OCI-LY1 (cell line): Measurements from ENCODE around the gene CHRNB4.

Experiments
- CTCF ChIP-seq: fragments of 200-600 bp; sonication (generic), shearing (Covaris generic); IDR thresholded peaks from 2 replicates; pipeline ENCODE4 v1.5.1; 2017; ENCODE audit warnings: mild to moderate bottlenecking, antibody characterized with exemption, low read length, moderate library complexity, mixed read lengths
- EZH2 ChIP-seq: fragments of 200-600 bp; sonication (generic), shearing (Covaris generic); IDR thresholded peaks from 2 replicates; pipeline ENCODE4 v1.8.0; 2017; ENCODE audit warnings: borderline replicate concordance, mixed run types, mild to moderate bottlenecking, antibody characterized with exemption, low read length, moderate library complexity, mixed read lengths

- TF ChIP-seq CTCF (no peak), EZH2 (no peak)
These were observed 25.8 kb downstream of the CHRNB4 start for GRCh38 chr15:78615151-78615589.
